ENCODE measurements around the gene MEGF8.

Gene MEGF8

GRCh38 chr19:42376177-42376555 lies 50.7 kb downstream of the MEGF8 start:
- ATAC-seq = no peak
- TF ChIP-seq POU6F1 (CRISPR knock-in tag; IDR thresholded peaks at IDR 0.05; ENCODE audit: borderline replicate concordance, low read depth) = no peak
- no peak for TF ChIP-seq OSR1 (CRISPR knock-in tag; IDR thresholded peaks at IDR 0.05)
- TF ChIP-seq ZNF8 (CRISPR knock-in tag; IDR thresholded peaks at IDR 0.05) = no peak
- no peak for TF ChIP-seq ISL1 (CRISPR knock-in tag; IDR thresholded peaks at IDR 0.05)
- no peak for TF ChIP-seq ARNTL (CRISPR knock-in tag; IDR thresholded peaks at IDR 0.05; ENCODE audit: borderline replicate concordance, low read depth)
- no peak for TF ChIP-seq CREB5 (CRISPR knock-in tag; IDR thresholded peaks at IDR 0.05; ENCODE audit: low read depth)
- no peak for TF ChIP-seq ZNF565 (CRISPR knock-in tag; conservative IDR thresholded peaks at IDR 0.05; ENCODE audit: low read depth)
- TF ChIP-seq RARB (CRISPR knock-in tag; IDR thresholded peaks at IDR 0.05) = no peak

- ATAC-seq = peak; percentile 7; the same call in 1 of the 3 replicates
- TF ChIP-seq ZNF8 (CRISPR knock-in tag; IDR thresholded peaks at IDR 0.05) = no peak
- TF ChIP-seq ZFP30 (CRISPR knock-in tag; IDR thresholded peaks at IDR 0.05) = no peak
- no peak for TF ChIP-seq TCF4 (CRISPR knock-in tag; IDR thresholded peaks at IDR 0.05; ENCODE audit: borderline replicate concordance)
- no peak for TF ChIP-seq ZNF70 (CRISPR knock-in tag; IDR thresholded peaks at IDR 0.05)
- TF ChIP-seq ZNF565 (CRISPR knock-in tag; conservative IDR thresholded peaks at IDR 0.05; ENCODE audit: low read depth) = no peak
- no peak for TF ChIP-seq TOX (CRISPR knock-in tag; IDR thresholded peaks at IDR 0.05; ENCODE audit: borderline replicate concordance)
- TF ChIP-seq TSHZ2 (CRISPR knock-in tag; IDR thresholded peaks at IDR 0.05) = no peak
- TF ChIP-seq POU6F1 (CRISPR knock-in tag; IDR thresholded peaks at IDR 0.05; ENCODE audit: borderline replicate concordance, low read depth) = no peak
- no peak for TF ChIP-seq BACH2 (CRISPR knock-in tag; IDR thresholded peaks at IDR 0.05; ENCODE audit: borderline replicate concordance)
- no peak for TF ChIP-seq PPARA (CRISPR knock-in tag; IDR thresholded peaks at IDR 0.05; ENCODE audit: borderline replicate concordance)
Measured at GRCh38 chr19:42378225-42379215, 53.1 kb downstream of the MEGF8 start.

- ATAC-seq = peak; percentile 14
- no peak for TF ChIP-seq TSHZ2 (CRISPR knock-in tag; IDR thresholded peaks at IDR 0.05)
- no peak for TF ChIP-seq ZNF565 (CRISPR knock-in tag; conservative IDR thresholded peaks at IDR 0.05; ENCODE audit: low read depth)
- TF ChIP-seq TCF4 (CRISPR knock-in tag; IDR thresholded peaks at IDR 0.05; ENCODE audit: borderline replicate concordance) = no peak
Measured at GRCh38 chr19:42380155-42380554, 54.7 kb downstream of the MEGF8 start.

Data from SK-N-SH treated with all-trans-retinoic acid at 6 μM for 48 hours (cell line).